HUES6 (cell line): ENCODE results near the gene ERCC5.

ENCODE experiments used
- H3K27ac ChIP-seq: 2 replicates; pipeline ENCODE4 v1.7.0; 2013; ENCODE audit warnings: low read depth, mild to moderate bottlenecking, low read length, inconsistent platforms
- H3K27me3 ChIP-seq: 2 replicates; pipeline ENCODE4 v1.6.1; 2013; ENCODE audit warnings: low read length; ENCODE audit not compliant: control insufficient read depth, insufficient read depth
- H3K36me3 ChIP-seq: 2 replicates; pipeline ENCODE4 v1.6.1; 2013; ENCODE audit warnings: low read length; ENCODE audit not compliant: control insufficient read depth, insufficient read depth
- H3K4me1 ChIP-seq: 2 replicates; pipeline ENCODE4 v1.6.1; 2013; ENCODE audit warnings: low read length; ENCODE audit not compliant: control insufficient read depth, insufficient read depth
- H3K4me3 ChIP-seq: 2 replicates; pipeline ENCODE4 v1.5.1; 2013; ENCODE audit warnings: low read depth, low read length
- H3K9ac ChIP-seq: one replicate; pipeline ENCODE4 v1.6.1; 2013; ENCODE audit warnings: mild to moderate bottlenecking, low read length
- H3K9me3 ChIP-seq: 2 replicates; pipeline ENCODE4 v1.6.1; 2013; ENCODE audit warnings: low read depth, low read length; ENCODE audit not compliant: control insufficient read depth, insufficient read depth

ERCC5 gene

GRCh38 chr13:102845289-102845629 is 573 bp upstream of the ERCC5 start:
- Histone ChIP-seq H3K9me3 (no peaks in the 10 kb centered on the region), H3K4me1 (0 out of 2 replicates have a peak, but pooled peaks cover 3% of the 10 kb centered on the region), H3K27me3 (no peaks in the 10 kb centered on the region), H3K9ac (peak overlapping the region; percentile 85), H3K4me3 (peak overlapping the region; percentile 92), H3K27ac (peak overlapping the region; percentile 76), H3K36me3 (no peaks in the 10 kb centered on the region)

- Histone ChIP-seq H3K36me3 (no peaks in the 10 kb centered on the region), H3K9me3 (no peaks in the 10 kb centered on the region), H3K4me1 (0 out of 2 replicates have a peak, but pooled peaks cover 3% of the 10 kb centered on the region), H3K27ac (no peak overlapping the region; the same call in 1 of the 2 replicates), H3K4me3 (peak overlapping the region; percentile 92), H3K9ac (peak overlapping the region; percentile 85), H3K27me3 (no peaks in the 10 kb centered on the region)
Measured at GRCh38 chr13:102846261-102847015, 606 bp downstream of the ERCC5 start.

- H3K27ac ChIP-seq = no peak overlapping the region
- peak overlapping the region; percentile 92 for H3K4me3 ChIP-seq
- peak overlapping the region; percentile 45 for H3K9ac ChIP-seq
- no peaks in the 10 kb centered on the region for H3K27me3 ChIP-seq
- no peaks in the 10 kb centered on the region for H3K9me3 ChIP-seq
- H3K4me1 ChIP-seq = 0 out of 2 replicates have a peak, but pooled peaks cover 3% of the 10 kb centered on the region
- H3K36me3 ChIP-seq = no peaks in the 10 kb centered on the region
Measured at GRCh38 chr13:102847272-102848234, 1.7 kb downstream of the ERCC5 start.

- Histone ChIP-seq H3K4me3 (no peak overlapping the region), H3K27ac (no peak overlapping the region), H3K27me3 (no peaks in the 10 kb centered on the region), H3K9ac (no peak overlapping the region), H3K4me1 (0 out of 2 replicates have a peak, but pooled peaks cover 3% of the 10 kb centered on the region), H3K36me3 (peaks cover 3% of the 10 kb centered on the region), H3K9me3 (no peaks in the 10 kb centered on the region)
Measured at GRCh38 chr13:102848956-102849355, 3.1 kb downstream of the ERCC5 start.

GRCh38 chr13:102852556-102852955 is 6.7 kb downstream of the ERCC5 start:
- H3K9ac ChIP-seq = no peak overlapping the region
- no peak overlapping the region for H3K4me3 ChIP-seq
- H3K4me1 ChIP-seq = no peaks in the 10 kb centered on the region
- peaks cover 34% of the 10 kb centered on the region for H3K36me3 ChIP-seq
- no peaks in the 10 kb centered on the region for H3K9me3 ChIP-seq
- H3K27ac ChIP-seq = no peak overlapping the region
- H3K27me3 ChIP-seq = no peaks in the 10 kb centered on the region

GRCh38 chr13:102854675-102855074 is 8.8 kb downstream of the ERCC5 start:
- Histone ChIP-seq H3K4me3 (no peak overlapping the region), H3K36me3 (peaks cover 55% of the 10 kb centered on the region), H3K27ac (no peak overlapping the region), H3K27me3 (no peaks in the 10 kb centered on the region), H3K9me3 (no peaks in the 10 kb centered on the region), H3K4me1 (no peaks in the 10 kb centered on the region), H3K9ac (no peak overlapping the region)

GRCh38 chr13:102856557-102856956 is 10.7 kb downstream of the ERCC5 start:
- no peaks in the 10 kb centered on the region for H3K27me3 ChIP-seq
- no peaks in the 10 kb centered on the region for H3K4me1 ChIP-seq
- H3K27ac ChIP-seq = no peak overlapping the region
- no peak overlapping the region for H3K4me3 ChIP-seq
- no peak overlapping the region for H3K9ac ChIP-seq
- H3K36me3 ChIP-seq = peaks cover 71% of the 10 kb centered on the region
- no peaks in the 10 kb centered on the region for H3K9me3 ChIP-seq

GRCh38 chr13:102862624-102863210 is 16.9 kb downstream of the ERCC5 start:
- Histone ChIP-seq H3K27ac (no peak overlapping the region), H3K27me3 (no peaks in the 10 kb centered on the region), H3K9me3 (no peaks in the 10 kb centered on the region), H3K4me1 (no peaks in the 10 kb centered on the region), H3K4me3 (no peak overlapping the region), H3K9ac (no peak overlapping the region), H3K36me3 (peaks cover 96% of the 10 kb centered on the region)

- H3K27me3 ChIP-seq = no peaks in the 10 kb centered on the region
- H3K9me3 ChIP-seq = no peaks in the 10 kb centered on the region
- no peak overlapping the region for H3K27ac ChIP-seq
- no peak overlapping the region for H3K4me3 ChIP-seq
- H3K9ac ChIP-seq = no peak overlapping the region
- H3K36me3 ChIP-seq = peaks cover 94% of the 10 kb centered on the region
- no peaks in the 10 kb centered on the region for H3K4me1 ChIP-seq
Measured at GRCh38 chr13:102863590-102863989, 17.8 kb downstream of the ERCC5 start.

GRCh38 chr13:102868366-102868936 is 22.6 kb downstream of the ERCC5 start:
- no peaks in the 10 kb centered on the region for H3K27me3 ChIP-seq
- H3K9me3 ChIP-seq = no peaks in the 10 kb centered on the region
- H3K9ac ChIP-seq = no peak overlapping the region
- no peak overlapping the region for H3K4me3 ChIP-seq
- no peak overlapping the region for H3K27ac ChIP-seq
- no peaks in the 10 kb centered on the region; the same call in 1 of the 2 replicates for H3K4me1 ChIP-seq
- H3K36me3 ChIP-seq = peaks cover 70% of the 10 kb centered on the region
